ENCODE measurements around the gene RBMS1.
A peak's percentile ranks its signal among the peaks of the same experiment; 100 is the strongest.

The RBMS1 gene

DNA sequence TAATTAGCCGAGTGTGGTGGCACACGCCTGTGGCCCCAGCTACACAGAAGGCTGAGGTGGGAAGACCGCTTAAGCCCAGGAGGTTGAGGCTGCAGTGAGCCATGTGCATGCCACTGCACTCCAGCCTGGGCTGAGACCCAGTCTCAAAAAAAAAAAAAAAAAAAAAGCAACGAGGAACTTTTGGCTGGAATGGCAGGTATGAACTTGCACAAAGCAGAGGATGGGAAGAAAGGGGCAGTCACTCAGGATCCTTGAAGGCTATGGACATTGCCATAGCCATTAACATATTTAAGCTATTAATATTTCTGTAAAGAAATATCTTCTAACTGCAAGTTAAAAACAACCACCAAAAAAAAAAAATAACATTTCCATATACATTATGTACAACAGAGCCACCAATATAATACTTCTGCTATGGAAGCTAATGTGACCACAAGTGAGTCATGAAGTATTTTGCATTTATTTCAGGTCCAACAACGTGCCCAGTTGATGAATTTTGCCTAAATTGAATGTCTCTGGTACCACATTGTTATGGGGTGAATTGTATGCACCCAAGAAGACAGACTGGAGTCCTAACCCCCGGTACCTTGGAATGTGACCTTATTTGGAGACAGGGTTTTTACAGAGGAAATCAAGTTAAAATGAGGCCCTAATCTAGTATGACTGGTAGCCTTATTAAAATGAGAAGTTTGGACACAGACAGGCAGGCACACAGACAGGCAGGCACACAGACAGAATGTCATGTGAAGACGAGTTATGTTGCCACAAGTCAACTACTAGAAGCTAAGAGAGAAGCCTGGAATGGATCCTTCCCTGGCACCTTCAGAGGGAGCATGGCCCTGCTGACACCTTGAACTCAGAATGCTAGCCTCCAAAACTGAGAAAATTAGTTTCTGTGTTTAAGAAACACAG, 102.8 kb downstream of the RBMS1 start:
- Mint-ChIP-seq H3K27me3 (ENCODE audit: low read depth) (no peaks in the 10 kb centered on the region), H3K4me3 (no peak overlapping the region), H3K27ac (no peak overlapping the region), H3K9me3 (no peaks in the 10 kb centered on the region), H3K4me1 (ENCODE audit: low read depth) (peaks cover 58% of the 10 kb centered on the region), H3K36me3 (ENCODE audit: low read depth) (peaks cover 2% of the 10 kb centered on the region)

DNA sequence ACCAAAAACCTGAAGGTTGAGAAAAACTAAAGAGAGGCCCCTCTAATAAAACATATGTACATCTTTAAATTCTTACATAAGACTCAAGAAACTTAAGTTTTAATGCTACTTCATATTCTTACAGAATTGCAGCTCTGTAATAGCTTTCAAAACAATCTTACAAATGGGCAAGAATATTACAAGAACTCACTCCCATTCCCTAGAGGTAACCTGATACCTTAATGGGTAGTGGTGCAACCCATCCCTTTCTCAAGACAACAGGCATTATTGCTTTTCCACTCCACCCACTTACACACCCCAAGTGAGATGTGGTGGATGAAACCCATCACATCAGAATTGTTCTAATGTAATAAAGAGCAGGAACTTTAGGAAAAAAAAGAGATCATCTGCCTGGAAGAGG, 103.7 kb downstream of the RBMS1 start:
- no peaks in the 10 kb centered on the region for H3K9me3 Mint-ChIP-seq
- no peak overlapping the region for H3K4me3 Mint-ChIP-seq
- no peak overlapping the region for H3K27ac Mint-ChIP-seq
- peaks cover 2% of the 10 kb centered on the region for H3K36me3 Mint-ChIP-seq (ENCODE audit: low read depth)
- H3K27me3 Mint-ChIP-seq (ENCODE audit: low read depth) = no peaks in the 10 kb centered on the region
- H3K4me1 Mint-ChIP-seq (ENCODE audit: low read depth) = peaks cover 62% of the 10 kb centered on the region

DNA sequence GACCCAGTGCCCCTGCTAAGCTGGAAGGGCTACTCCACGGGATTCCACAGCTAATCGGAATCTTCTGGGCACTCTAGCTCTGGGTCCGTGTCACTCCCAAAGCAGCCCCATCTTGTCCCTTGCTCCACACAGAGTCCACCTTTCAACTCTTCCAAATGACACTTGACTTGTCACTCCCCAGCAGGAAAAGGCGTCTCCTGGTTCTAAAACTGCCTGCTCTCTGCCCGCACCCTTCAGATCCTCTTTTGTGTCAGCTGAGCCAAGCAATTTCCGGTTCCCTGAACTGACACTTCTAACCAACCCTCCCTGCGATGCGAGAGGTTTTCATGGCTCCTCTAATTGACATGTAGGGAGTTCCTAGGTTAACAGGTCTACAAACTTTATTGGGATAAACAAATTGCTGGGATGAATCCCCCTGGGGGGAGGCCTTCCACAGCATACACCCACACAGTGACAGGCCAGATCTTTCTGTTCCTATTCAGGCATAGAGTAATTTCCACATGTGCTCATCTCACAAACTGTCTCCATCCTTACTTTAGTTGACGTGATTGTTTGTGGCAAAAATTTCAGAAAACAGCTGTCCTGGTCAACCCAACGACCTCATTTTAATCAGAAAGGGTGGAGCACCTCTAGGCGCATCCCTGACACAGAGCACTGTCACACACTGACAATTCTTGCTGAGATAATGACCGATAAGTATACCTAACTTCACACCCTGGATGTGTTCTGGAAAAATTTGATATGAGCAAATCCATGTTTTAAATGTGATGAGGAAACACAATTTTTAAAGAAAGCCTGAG, 104.9 kb downstream of the RBMS1 start:
- peak overlapping the region; percentile 68 for H3K4me3 Mint-ChIP-seq
- peak overlapping the region; percentile 84 for H3K27ac Mint-ChIP-seq
- H3K27me3 Mint-ChIP-seq (ENCODE audit: low read depth) = no peaks in the 10 kb centered on the region
- no peaks in the 10 kb centered on the region for H3K9me3 Mint-ChIP-seq
- H3K4me1 Mint-ChIP-seq (ENCODE audit: low read depth) = peaks cover 57% of the 10 kb centered on the region
- peaks cover 2% of the 10 kb centered on the region for H3K36me3 Mint-ChIP-seq (ENCODE audit: low read depth)

DNA sequence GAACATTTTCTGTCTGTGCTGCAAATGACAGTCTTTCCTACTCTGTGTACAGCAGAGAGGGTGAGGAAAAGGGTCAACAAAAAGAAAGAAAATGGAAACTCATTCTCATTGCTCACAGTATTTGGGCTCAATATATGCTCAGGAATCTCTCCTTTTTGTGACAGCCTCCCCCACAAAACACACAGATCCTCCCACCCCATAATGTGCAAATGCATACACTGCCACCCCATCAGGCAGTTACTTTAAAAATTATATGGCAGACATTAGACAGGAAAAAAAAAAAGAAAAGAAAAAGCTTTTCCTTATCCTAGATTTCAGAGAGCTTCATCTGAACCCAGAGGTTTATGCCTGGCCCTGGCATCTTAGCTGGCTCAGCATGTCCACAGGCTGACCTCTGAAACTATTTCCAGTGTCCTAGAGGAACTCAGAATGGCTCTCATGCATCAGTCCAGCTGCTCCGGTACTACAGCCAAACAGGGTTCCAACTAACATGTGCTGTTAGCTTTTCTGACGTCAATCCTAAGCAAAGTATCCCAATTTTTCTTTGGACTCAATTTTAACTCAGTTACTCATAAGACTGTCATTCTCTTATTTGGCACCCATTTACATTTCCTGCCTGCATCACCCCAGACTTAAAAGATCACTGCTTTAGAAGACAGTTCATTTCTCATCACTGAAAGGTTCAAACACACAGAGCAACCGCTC, 105.9 kb downstream of the RBMS1 start:
- Mint-ChIP-seq H3K27ac (peak overlapping the region; percentile 84), H3K4me3 (peak overlapping the region; percentile 68), H3K36me3 (ENCODE audit: low read depth) (peaks cover 2% of the 10 kb centered on the region), H3K9me3 (no peaks in the 10 kb centered on the region), H3K27me3 (ENCODE audit: low read depth) (no peaks in the 10 kb centered on the region), H3K4me1 (ENCODE audit: low read depth) (peaks cover 52% of the 10 kb centered on the region)

DNA sequence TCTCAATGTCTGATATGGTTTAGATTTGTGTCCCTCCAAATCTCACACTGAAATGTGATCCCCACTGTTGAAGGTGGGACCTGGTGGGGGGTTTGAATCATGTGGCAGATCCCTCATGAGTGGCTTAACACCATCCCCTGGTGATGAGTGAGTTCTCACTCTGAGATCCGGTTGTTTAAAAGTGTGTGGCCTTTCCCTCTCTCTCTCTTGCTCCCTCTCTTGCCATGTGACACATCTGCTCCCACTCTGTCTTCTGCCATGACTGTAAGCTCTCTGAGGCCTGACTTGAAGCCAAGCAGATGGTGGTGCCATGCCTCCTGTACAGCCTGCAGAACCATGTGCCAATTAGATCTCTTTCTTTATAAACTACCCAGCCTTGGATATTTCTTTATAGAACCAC, 108.8 kb downstream of the RBMS1 start:
- no peaks in the 10 kb centered on the region for H3K9me3 Mint-ChIP-seq

DNA sequence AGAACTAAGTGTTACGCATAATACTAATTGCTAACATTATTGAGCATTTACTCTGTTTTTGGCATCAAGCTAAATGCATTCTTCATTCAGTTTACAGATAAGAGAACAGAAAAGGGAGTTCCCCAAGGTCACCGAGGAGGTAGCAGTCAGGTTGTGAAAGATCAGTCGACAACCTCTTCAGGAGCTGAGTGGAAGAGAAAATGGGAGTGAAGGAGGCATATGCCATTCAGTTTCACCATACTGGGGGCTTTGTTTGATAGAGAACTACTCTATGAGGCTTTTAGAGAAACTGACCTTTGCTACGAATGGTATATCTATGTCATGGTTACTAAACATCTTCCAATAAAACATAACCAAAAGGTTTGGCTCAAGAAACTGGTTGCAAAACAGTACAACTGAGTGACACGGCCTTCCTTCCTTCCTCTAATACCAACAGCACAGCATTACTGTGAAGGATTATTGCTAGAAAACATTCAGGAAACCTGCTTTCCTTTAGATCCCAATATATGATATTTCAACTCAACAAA, 112.1 kb downstream of the RBMS1 start:
- Mint-ChIP-seq H3K27ac (peak overlapping the region; percentile 15), H3K4me1 (ENCODE audit: low read depth) (peaks cover 39% of the 10 kb centered on the region), H3K36me3 (ENCODE audit: low read depth) (peaks cover 3% of the 10 kb centered on the region), H3K27me3 (ENCODE audit: low read depth) (no peaks in the 10 kb centered on the region), H3K4me3 (no peak overlapping the region), H3K9me3 (no peaks in the 10 kb centered on the region)

More for the DNA sequence above, 108.8 kb downstream of the RBMS1 start:
- Mint-ChIP-seq H3K27ac (peak overlapping the region; percentile 57), H3K36me3 (ENCODE audit: low read depth) (peaks cover 3% of the 10 kb centered on the region), H3K27me3 (ENCODE audit: low read depth) (no peaks in the 10 kb centered on the region), H3K4me3 (no peak overlapping the region), H3K4me1 (ENCODE audit: low read depth) (peaks cover 60% of the 10 kb centered on the region)

DNA sequence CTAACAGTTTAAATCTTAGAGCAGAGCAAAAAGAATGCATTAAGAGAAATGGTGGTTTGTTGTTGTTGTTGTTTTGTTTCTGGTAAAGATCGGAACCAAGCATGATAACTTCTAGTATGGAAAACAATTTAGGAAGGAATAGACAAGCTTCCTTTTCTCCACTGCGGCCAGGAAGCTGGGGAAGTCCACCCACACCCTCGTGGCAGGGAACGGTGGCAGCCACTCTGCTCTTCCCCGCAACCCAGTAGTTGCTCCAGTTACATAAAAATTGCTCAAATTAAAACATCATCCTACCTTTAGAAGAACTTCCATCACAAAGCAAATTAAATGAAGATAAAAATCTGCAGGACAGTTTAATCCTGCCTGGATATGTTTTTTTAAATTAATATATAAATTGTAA, 113.0 kb downstream of the RBMS1 start:
- no peak overlapping the region for H3K27ac Mint-ChIP-seq
- H3K4me1 Mint-ChIP-seq (ENCODE audit: low read depth) = peaks cover 38% of the 10 kb centered on the region
- H3K36me3 Mint-ChIP-seq (ENCODE audit: low read depth) = peaks cover 3% of the 10 kb centered on the region
- H3K4me3 Mint-ChIP-seq = no peak overlapping the region
- H3K27me3 Mint-ChIP-seq (ENCODE audit: low read depth) = no peaks in the 10 kb centered on the region
- H3K9me3 Mint-ChIP-seq = no peaks in the 10 kb centered on the region

DNA sequence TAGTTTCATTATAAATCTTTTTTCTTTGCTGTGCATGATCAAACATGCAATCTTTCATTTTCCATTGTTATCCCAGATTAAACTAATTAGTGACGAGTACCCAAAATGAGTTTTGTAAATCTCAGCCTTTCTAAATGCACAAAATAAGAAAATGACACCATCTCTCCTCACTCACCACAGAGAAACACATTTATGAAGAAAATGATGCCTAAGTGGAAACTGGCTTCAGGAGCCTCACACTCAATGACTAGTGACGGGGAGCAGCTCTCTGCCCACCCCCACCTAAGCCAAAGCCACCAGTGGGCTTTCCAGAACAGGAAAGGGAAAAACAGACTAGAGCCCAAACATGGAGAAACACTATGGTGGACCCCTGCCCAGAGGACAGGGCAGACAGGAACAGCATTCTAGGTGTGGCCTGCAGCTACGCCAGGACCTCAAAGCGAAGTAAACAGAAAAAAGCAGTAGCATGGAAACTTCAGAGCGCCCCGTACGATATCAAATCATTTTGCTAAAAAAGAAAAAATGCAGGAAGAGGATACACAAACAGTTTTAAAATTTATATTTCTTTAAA, 113.5 kb downstream of the RBMS1 start:
- peaks cover 37% of the 10 kb centered on the region for H3K4me1 Mint-ChIP-seq (ENCODE audit: low read depth)
- no peak overlapping the region for H3K4me3 Mint-ChIP-seq
- H3K36me3 Mint-ChIP-seq (ENCODE audit: low read depth) = peaks cover 3% of the 10 kb centered on the region
- H3K9me3 Mint-ChIP-seq = no peaks in the 10 kb centered on the region
- no peaks in the 10 kb centered on the region for H3K27me3 Mint-ChIP-seq (ENCODE audit: low read depth)
- peak overlapping the region; percentile 11 for H3K27ac Mint-ChIP-seq

DNA sequence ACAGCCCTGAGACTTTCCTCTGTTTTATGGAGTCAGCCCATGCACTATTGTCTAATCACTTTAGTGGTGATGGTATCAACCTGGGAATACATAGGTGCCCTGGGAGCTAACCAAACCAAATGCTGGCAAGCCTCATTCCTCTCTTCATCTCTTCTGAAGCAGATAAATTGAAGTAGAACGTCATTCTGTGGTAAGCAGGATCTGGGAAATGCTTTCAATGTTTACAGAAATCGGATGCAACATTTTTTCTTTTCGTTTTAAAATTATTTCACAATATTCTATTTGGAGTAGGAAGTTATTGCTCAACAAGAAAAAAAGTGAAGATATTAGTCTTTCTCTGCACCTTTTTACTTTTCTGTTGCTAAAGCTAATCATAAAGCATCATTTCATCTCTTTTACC, 114.2 kb downstream of the RBMS1 start:
- peaks cover 3% of the 10 kb centered on the region for H3K36me3 Mint-ChIP-seq (ENCODE audit: low read depth)
- H3K9me3 Mint-ChIP-seq = no peaks in the 10 kb centered on the region
- no peak overlapping the region for H3K4me3 Mint-ChIP-seq
- no peak overlapping the region for H3K27ac Mint-ChIP-seq
- H3K4me1 Mint-ChIP-seq (ENCODE audit: low read depth) = peaks cover 38% of the 10 kb centered on the region
- no peaks in the 10 kb centered on the region for H3K27me3 Mint-ChIP-seq (ENCODE audit: low read depth)

DNA sequence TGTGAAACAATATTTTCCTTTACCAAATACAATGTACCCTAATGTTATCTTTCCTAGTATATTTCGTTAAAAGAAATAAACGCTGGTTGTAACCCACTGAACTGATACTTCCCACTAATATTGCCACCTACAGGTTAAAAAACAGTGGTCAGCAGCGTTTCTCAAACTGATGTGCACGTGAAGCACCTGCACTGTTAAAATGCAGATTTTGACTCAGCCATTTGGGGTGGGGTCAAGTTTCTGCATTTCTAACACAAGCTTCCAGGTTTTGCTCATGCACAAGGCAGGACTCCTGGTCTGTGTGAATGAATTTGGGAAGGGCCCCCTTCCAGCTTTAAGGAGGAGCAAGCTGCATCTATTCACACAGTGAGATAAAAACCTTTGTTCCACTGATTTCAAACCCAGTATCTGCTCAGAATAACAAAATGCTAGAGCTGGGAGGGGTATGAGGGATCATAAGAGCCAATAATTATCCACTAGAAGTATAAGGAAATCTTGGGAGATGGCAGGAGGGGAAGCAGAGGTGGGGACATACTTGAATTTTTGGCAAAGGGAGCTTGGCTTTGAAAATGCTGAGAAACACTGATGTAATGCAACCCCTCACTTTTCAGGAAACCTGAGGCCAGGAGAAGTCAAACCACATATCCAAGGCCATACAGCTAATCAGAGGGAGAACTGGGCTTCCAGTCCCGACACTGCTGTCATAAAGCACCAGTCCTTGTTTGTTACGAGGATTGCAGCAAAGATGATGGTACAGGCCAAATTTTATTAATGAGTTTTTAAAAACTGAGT, 116.2 kb downstream of the RBMS1 start:
- no peak overlapping the region for H3K27ac Mint-ChIP-seq
- H3K27me3 Mint-ChIP-seq (ENCODE audit: low read depth) = no peaks in the 10 kb centered on the region
- H3K4me1 Mint-ChIP-seq (ENCODE audit: low read depth) = peaks cover 50% of the 10 kb centered on the region

DNA sequence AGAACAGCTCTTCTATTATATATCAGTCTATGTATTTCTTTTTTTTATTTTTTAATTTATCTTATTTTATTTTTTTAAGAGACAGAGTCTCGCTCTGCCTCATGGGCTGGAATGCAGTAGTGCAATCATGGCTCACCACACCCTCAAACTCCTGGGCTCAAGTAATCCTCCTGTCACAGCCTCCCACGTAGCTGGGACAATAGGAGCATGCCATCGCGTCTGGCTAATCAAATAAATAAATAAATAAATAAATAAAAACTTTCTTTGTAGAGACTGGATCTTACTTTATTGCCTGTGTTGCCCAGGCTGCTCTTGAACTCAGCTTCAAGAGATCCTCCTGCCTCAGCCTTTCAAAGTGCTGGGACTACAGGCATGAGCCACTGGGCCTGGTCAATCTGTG, 117.0 kb downstream of the RBMS1 start:
- H3K27ac Mint-ChIP-seq = no peak overlapping the region

More for the DNA sequence above, 116.2 kb downstream of the RBMS1 start:
- Mint-ChIP-seq H3K36me3 (ENCODE audit: low read depth) (peaks cover 4% of the 10 kb centered on the region), H3K9me3 (no peaks in the 10 kb centered on the region), H3K4me3 (no peak overlapping the region)

DNA sequence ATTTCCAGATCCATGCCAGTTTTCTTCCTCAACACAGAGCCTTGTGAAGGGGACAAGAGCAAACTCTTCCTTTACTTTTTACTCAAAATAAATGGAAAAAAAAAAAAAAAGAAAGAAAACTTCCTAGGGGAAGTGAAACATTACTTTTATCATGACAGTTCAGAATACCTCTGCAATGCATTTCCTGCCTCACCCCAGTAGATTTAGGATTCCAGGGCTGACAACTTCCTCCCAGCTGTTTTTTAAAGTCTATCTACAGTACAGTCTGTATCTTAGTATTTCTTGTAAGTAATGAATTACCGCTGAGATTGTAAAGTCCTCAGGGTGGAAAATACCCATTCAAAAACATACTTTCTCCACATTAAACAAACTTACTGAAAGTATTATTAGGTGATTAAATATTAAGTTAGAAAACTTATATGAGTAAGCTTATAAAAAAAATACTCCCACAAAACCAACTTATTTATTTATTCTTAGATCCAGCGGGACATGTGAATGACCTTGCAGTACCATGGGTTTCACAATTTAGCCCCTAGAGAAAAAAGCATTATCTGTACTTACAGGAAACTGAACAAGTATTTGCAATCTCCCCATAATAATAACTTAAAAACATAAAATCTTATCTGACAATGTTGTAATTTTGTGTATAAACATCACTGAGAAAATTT, 117.7 kb downstream of the RBMS1 start:
- Mint-ChIP-seq H3K9me3 (no peaks in the 10 kb centered on the region), H3K4me3 (no peak overlapping the region), H3K4me1 (ENCODE audit: low read depth) (peaks cover 37% of the 10 kb centered on the region), H3K27ac (no peak overlapping the region), H3K27me3 (ENCODE audit: low read depth) (no peaks in the 10 kb centered on the region), H3K36me3 (ENCODE audit: low read depth) (peaks cover 4% of the 10 kb centered on the region)

More for the DNA sequence above, 117.0 kb downstream of the RBMS1 start:
- no peaks in the 10 kb centered on the region for H3K9me3 Mint-ChIP-seq
- peaks cover 44% of the 10 kb centered on the region for H3K4me1 Mint-ChIP-seq (ENCODE audit: low read depth)
- no peak overlapping the region for H3K4me3 Mint-ChIP-seq
- no peaks in the 10 kb centered on the region for H3K27me3 Mint-ChIP-seq (ENCODE audit: low read depth)
- H3K36me3 Mint-ChIP-seq (ENCODE audit: low read depth) = peaks cover 4% of the 10 kb centered on the region

DNA sequence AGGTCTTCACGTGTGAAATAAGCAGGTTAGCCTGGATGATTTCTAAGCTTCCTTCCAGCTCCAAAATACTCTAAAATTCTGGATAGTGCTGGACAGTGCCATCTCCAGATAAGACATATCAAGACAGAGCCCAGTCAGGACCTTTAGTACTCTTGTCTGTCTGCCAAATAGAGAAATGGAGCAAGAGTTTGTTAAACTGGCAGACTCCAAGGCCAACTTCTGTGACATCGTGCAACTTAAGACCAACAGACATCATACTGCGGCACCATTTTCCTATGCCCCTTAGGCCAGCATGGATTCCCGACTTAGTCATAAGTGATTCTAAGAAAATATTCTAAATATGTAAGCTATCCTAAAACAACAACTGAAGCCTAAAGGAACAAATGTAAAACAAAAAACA, 118.6 kb downstream of the RBMS1 start:
- Mint-ChIP-seq H3K36me3 (ENCODE audit: low read depth) (peaks cover 1% of the 10 kb centered on the region), H3K27ac (no peak overlapping the region), H3K4me1 (ENCODE audit: low read depth) (peaks cover 30% of the 10 kb centered on the region), H3K27me3 (ENCODE audit: low read depth) (no peaks in the 10 kb centered on the region), H3K9me3 (no peaks in the 10 kb centered on the region), H3K4me3 (no peak overlapping the region)
